ENCODE results near the gene SLC22A23. TPM values are rescaled to one million over a fixed set of nuclear protein-coding genes. Genes with fewer than 3 reads are reported as not detected.

The SLC22A23 gene
- total and polyA plus RNA-seq, 2 of the 4 experiments (the other 2 are of a cell fraction): 0.72 to 1.6 TPM

DNA sequence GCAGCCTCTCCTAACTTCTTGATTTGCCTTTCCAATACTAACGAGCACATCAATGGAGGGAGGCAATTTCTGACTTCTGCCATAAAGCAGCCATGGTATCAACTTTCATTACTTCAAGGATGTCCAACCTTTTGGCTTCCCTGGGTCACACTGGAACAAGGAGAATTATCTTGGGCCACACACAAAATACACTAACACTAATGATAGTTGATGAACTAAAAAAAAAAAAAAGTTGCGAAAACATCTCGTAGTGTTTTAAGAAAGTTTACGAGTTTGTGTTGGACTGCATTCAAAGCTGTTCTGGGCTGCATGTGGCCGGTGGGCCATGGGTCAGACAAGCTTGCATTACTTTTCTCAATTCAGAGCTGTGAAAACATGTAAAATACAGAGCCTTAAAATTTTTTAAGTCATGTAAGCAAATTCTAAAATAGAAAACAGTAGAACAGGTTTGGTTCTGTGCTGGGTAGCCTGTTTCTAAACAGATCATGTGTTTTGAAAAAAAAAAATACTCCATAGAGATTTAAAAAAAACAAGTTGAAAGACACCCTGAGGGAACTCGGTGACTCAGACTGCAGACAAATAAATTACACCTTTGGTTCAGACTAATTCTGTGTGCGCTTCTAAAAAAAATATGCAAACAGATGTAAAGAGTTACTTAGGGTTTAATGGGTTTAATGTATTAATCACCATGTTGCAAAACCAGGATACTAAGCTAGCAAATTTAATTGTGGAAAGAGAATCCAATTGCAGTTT is 43.6 kb upstream of the SLC22A23 start:
- POLR2A ChIA-PET (ENCODE audit: unreplicated experiment): no interaction called here
- peaks cover under 1% of the 10 kb centered on the region; the same call in 1 of the 2 replicates for H3K9me3 ChIP-seq (ENCODE audit: control insufficient read depth, insufficient read depth, low read length)
- H3K14ac ChIP-seq (replicated peaks; ENCODE audit: low read depth, low read length): no peak overlapping the region
- no peak overlapping the region for H4K8ac ChIP-seq (ENCODE audit: low read depth in 2 of 2, low read length in 2 of 2)
- no peak overlapping the region for H3K4me2 ChIP-seq (ENCODE audit: low read depth, low read length)
- DNase-seq (peak; percentile 71), ATAC-seq (ENCODE audit: low read depth) (peak; percentile 69; the same call in 1 of the 2 replicates)
- H3K18ac ChIP-seq (ENCODE audit: low read depth, low read length): no peak overlapping the region
- WGBS, 2 experiments (ENCODE audit: extremely low coverage in 2 of 2, insufficient read length in 1 of 2): no CpG with 5 or more reads among the region's 7 CpGs
- no peaks in the 10 kb centered on the region for H4K20me1 ChIP-seq (ENCODE audit: insufficient read depth, low read length)
- peaks cover 42% of the 10 kb centered on the region for H3K27me3 ChIP-seq (ENCODE audit: control insufficient read depth, insufficient read depth, low read length)
- H3K23ac ChIP-seq (ENCODE audit: low read depth, low read length): no peak overlapping the region
- no TSS peak for BruUV-seq (replicated peaks)
- no peak overlapping the region for H3K27ac ChIP-seq (ENCODE audit: insufficient read depth, low read length)
- no peak overlapping the region for H2BK120ac ChIP-seq (ENCODE audit: low read depth, low read length)
- peaks cover 5% of the 10 kb centered on the region; the same call in 1 of the 2 replicates for H3K4me1 ChIP-seq (ENCODE audit: control insufficient read depth, insufficient read depth, low read length)
- in situ Hi-C loops (cut with MboI; ENCODE audit: low sequenced_read_pairs): no loop called here
- no peak overlapping the region for H2AK5ac ChIP-seq (ENCODE audit: low read depth, low read length)
- no peak overlapping the region for H2BK15ac ChIP-seq (ENCODE audit: low read depth, low read length)
- H3K36me3 ChIP-seq (ENCODE audit: control insufficient read depth, insufficient read depth, low read length): no peaks in the 10 kb centered on the region
- H3K4me3 ChIP-seq (ENCODE audit: insufficient read depth, low read depth, low read length): no peak overlapping the region
- CTCF ChIA-PET: interaction anchor here (0.6 kb wide), 2 partner anchors 224 to 236 kb away, joined by 3 to 6 read pairs; no protein-coding TSS in a partner anchor
- H3K9ac ChIP-seq (ENCODE audit: low read depth, low read length): no peak overlapping the region
- H2AFZ ChIP-seq (replicated peaks; ENCODE audit: low read length, poor library complexity): no peak overlapping the region
- no peak overlapping the region for H3K56ac ChIP-seq (ENCODE audit: extremely low read depth, insufficient read depth, low read length)
- H2BK5ac ChIP-seq (ENCODE audit: low read depth, low read length, poor library complexity, severe bottlenecking): no peak overlapping the region
- H2BK20ac ChIP-seq (ENCODE audit: low read depth, low read length): no peak overlapping the region
- dilution Hi-C loops (cut with HindIII; ENCODE audit: low sequenced_read_pairs, unreplicated experiment): no loop called here
- intact Hi-C loops (cut with micrococcal nuclease): no loop called here
- H3K9me1 ChIP-seq (ENCODE audit: insufficient read depth, low read length): no peaks in the 10 kb centered on the region
- H3K4ac ChIP-seq (ENCODE audit: low read depth, low read length): no peak overlapping the region
- TF ChIP-seq SMC3 (IDR thresholded peaks at IDR 0.05; ENCODE audit: low read depth, low read length): no peak
- TF ChIP-seq, protein P1, sequence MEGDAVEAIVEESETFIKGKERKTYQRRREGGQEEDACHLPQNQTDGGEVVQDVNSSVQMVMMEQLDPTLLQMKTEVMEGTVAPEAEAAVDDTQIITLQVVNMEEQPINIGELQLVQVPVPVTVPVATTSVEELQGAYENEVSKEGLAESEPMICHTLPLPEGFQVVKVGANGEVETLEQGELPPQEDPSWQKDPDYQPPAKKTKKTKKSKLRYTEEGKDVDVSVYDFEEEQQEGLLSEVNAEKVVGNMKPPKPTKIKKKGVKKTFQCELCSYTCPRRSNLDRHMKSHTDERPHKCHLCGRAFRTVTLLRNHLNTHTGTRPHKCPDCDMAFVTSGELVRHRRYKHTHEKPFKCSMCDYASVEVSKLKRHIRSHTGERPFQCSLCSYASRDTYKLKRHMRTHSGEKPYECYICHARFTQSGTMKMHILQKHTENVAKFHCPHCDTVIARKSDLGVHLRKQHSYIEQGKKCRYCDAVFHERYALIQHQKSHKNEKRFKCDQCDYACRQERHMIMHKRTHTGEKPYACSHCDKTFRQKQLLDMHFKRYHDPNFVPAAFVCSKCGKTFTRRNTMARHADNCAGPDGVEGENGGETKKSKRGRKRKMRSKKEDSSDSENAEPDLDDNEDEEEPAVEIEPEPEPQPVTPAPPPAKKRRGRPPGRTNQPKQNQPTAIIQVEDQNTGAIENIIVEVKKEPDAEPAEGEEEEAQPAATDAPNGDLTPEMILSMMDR (conservative IDR thresholded peaks at IDR 0.05; ENCODE audit: low read depth, low read length): no peak
- TF ChIP-seq POLR2A (IDR thresholded peaks at IDR 0.05; ENCODE audit: low read depth, low read length): no peak
- TF ChIP-seq FOS (IDR thresholded peaks at IDR 0.05; ENCODE audit: low read depth, low read length): 0 out of 2 replicates have a peak, but pooled peaks have one; percentile 19
- TF ChIP-seq, protein P2, sequence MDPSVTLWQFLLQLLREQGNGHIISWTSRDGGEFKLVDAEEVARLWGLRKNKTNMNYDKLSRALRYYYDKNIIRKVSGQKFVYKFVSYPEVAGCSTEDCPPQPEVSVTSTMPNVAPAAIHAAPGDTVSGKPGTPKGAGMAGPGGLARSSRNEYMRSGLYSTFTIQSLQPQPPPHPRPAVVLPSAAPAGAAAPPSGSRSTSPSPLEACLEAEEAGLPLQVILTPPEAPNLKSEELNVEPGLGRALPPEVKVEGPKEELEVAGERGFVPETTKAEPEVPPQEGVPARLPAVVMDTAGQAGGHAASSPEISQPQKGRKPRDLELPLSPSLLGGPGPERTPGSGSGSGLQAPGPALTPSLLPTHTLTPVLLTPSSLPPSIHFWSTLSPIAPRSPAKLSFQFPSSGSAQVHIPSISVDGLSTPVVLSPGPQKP (IDR thresholded peaks at IDR 0.05; ENCODE audit: borderline replicate concordance, low read depth, low read length): no peak
- TF ChIP-seq USF2 (IDR thresholded peaks at IDR 0.05; ENCODE audit: low read depth, low read length): no peak
- TF ChIP-seq RAD21 (IDR thresholded peaks at IDR 0.05; ENCODE audit: low read length): no peak
- no peak for TF ChIP-seq MAFK (IDR thresholded peaks at IDR 0.05; ENCODE audit: low read depth, low read length)
- 0 out of 2 replicates have a peak, but pooled peaks have one; percentile 19 for TF ChIP-seq CEBPB (IDR thresholded peaks at IDR 0.05; ENCODE audit: low read depth, low read length)
- no peak for TF ChIP-seq NFE2L2 (IDR thresholded peaks at IDR 0.05; ENCODE audit: low read depth, low read length)
- no peak for TF ChIP-seq CHD1 (IDR thresholded peaks at IDR 0.05; ENCODE audit: low read depth, low read length)
- H3K79me1 ChIP-seq (ENCODE audit: low read depth in 1 of 2, low read length in 2 of 2): no peaks in the 10 kb centered on the region
- no peak overlapping the region for H4K91ac ChIP-seq (ENCODE audit: insufficient read depth, low read depth, low read length)
- no peak overlapping the region for H2AK9ac ChIP-seq (replicated peaks; ENCODE audit: low read depth, low read length, poor library complexity)
- no peak overlapping the region for H4K5ac ChIP-seq (ENCODE audit: low read depth, low read length)
